Measurements from ENCODE around the gene COQ8A.

DNA sequence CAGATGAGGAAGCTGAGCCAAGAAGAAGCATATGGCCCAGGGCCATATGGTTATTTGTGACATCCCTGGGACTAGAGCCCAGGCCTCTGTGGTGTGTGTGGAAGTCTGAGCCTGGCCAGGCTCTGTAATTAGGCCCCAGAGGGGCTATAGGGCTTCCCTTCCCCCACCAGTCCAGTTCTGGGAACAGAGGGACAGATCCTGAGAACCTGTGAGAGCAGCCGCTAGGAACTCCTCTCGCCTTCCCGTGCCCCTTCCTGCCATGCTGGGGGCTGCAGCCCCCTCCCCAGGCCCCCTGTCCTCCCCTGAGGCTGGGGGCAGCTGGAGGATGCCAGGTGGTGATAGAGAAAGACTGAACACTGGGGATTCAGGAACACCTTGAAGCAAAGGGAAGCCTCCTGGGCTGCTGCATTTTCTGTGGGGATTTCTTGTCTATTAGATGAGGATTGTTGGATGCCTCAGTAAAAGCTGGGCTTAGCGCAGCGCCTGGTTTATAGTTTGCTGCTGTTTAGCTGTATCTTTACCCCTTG, 33.3 kb downstream of the COQ8A start:
- TF ChIP-seq, protein P1, sequence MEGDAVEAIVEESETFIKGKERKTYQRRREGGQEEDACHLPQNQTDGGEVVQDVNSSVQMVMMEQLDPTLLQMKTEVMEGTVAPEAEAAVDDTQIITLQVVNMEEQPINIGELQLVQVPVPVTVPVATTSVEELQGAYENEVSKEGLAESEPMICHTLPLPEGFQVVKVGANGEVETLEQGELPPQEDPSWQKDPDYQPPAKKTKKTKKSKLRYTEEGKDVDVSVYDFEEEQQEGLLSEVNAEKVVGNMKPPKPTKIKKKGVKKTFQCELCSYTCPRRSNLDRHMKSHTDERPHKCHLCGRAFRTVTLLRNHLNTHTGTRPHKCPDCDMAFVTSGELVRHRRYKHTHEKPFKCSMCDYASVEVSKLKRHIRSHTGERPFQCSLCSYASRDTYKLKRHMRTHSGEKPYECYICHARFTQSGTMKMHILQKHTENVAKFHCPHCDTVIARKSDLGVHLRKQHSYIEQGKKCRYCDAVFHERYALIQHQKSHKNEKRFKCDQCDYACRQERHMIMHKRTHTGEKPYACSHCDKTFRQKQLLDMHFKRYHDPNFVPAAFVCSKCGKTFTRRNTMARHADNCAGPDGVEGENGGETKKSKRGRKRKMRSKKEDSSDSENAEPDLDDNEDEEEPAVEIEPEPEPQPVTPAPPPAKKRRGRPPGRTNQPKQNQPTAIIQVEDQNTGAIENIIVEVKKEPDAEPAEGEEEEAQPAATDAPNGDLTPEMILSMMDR (IDR thresholded peaks at IDR 0.05): no peak
- TF ChIP-seq POLR2A (IDR thresholded peaks at IDR 0.05): no peak
